Thyroid gland (tissue), 4 donors: ENCODE results near the gene TMEM30A.

Experiments used
- POLR2A ChIP-seq, 2 donors: fragments of 450-650 bp; IDR thresholded peaks; one replicate each; pipeline ENCODE4 v1.6.1; 2017; ENCODE audit warnings: antibody characterized with exemption in 2 of 2, mild to moderate bottlenecking in 2 of 2, moderate library complexity in 1 of 2
- TF ChIP-seq, protein P1 (sequence below), 6 experiments: fragments of 200-600 bp in 3 of 6; fragments of 450-650 bp in 3 of 6; sonication (generic) in 3 of 6; IDR thresholded peaks; one replicate each; pipeline ENCODE4 v1.5.1; 2016 to 2019; ENCODE audit warnings: antibody characterized with exemption in 6 of 6, mild to moderate bottlenecking in 2 of 6, inconsistent platforms in 1 of 6, moderate library complexity in 1 of 6

- TF ChIP-seq POLR2A (IDR thresholded peaks at IDR 0.05): no peak
- TF ChIP-seq, protein P1, sequence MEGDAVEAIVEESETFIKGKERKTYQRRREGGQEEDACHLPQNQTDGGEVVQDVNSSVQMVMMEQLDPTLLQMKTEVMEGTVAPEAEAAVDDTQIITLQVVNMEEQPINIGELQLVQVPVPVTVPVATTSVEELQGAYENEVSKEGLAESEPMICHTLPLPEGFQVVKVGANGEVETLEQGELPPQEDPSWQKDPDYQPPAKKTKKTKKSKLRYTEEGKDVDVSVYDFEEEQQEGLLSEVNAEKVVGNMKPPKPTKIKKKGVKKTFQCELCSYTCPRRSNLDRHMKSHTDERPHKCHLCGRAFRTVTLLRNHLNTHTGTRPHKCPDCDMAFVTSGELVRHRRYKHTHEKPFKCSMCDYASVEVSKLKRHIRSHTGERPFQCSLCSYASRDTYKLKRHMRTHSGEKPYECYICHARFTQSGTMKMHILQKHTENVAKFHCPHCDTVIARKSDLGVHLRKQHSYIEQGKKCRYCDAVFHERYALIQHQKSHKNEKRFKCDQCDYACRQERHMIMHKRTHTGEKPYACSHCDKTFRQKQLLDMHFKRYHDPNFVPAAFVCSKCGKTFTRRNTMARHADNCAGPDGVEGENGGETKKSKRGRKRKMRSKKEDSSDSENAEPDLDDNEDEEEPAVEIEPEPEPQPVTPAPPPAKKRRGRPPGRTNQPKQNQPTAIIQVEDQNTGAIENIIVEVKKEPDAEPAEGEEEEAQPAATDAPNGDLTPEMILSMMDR (IDR thresholded peaks at IDR 0.05): no peak
Measured at GRCh38 chr6:75224303-75224926, 60.2 kb downstream of the TMEM30A start.
